IgD-negative memory B cell (primary cell): Measurements from ENCODE around the gene RNASE9. TPM values are rescaled to one million over a fixed set of nuclear protein-coding genes. Genes with fewer than 3 reads are reported as not detected.
"Not testable (repeated sequence)": the region's sequence is repeated elsewhere in the genome, so short reads cannot be mapped to it uniquely, and the experiment has no call there.

Experiments
- H3K27ac Mint-ChIP-seq, 3 donors: one replicate each; pipeline ENCODE4 v1.8.0; 2020 to 2022; ENCODE audit warnings: mild to moderate bottlenecking in 3 of 3, mixed read lengths in 3 of 3, moderate library complexity in 1 of 3
- H3K27me3 Mint-ChIP-seq: one replicate; pipeline ENCODE4 v1.8.0; 2021; ENCODE audit warnings: mixed read lengths
- H3K36me3 Mint-ChIP-seq: one replicate; pipeline ENCODE4 v1.8.0; 2020; ENCODE audit warnings: mild to moderate bottlenecking, mixed read lengths
- H3K4me1 Mint-ChIP-seq, 3 donors: one replicate each; pipeline ENCODE4 v1.8.0; 2020 to 2022; ENCODE audit warnings: mixed read lengths in 3 of 3, mild to moderate bottlenecking in 1 of 3
- H3K4me3 Mint-ChIP-seq, 4 donors: one replicate each; pipeline ENCODE4 v1.8.0; 2020 to 2022; ENCODE audit warnings: mild to moderate bottlenecking in 4 of 4, mixed read lengths in 4 of 4, moderate library complexity in 3 of 4
- H3K9me3 Mint-ChIP-seq, 3 donors: one replicate each; pipeline ENCODE4 v1.8.0; 2020 to 2021; ENCODE audit warnings: mixed read lengths in 3 of 3, mild to moderate bottlenecking in 1 of 3
- polyA plus RNA-seq: library from polyadenylated mRNA; unstranded; fragments of 300-500 nt; fragmentation: Illumina TruSeq; gene quantifications from one replicate; pipeline ENCODE4 v1.2.3, GENCODE V29; 2021

RNASE9 gene
- polyA plus RNA-seq, 1 donor from 2014 or later = not detected

DNA sequence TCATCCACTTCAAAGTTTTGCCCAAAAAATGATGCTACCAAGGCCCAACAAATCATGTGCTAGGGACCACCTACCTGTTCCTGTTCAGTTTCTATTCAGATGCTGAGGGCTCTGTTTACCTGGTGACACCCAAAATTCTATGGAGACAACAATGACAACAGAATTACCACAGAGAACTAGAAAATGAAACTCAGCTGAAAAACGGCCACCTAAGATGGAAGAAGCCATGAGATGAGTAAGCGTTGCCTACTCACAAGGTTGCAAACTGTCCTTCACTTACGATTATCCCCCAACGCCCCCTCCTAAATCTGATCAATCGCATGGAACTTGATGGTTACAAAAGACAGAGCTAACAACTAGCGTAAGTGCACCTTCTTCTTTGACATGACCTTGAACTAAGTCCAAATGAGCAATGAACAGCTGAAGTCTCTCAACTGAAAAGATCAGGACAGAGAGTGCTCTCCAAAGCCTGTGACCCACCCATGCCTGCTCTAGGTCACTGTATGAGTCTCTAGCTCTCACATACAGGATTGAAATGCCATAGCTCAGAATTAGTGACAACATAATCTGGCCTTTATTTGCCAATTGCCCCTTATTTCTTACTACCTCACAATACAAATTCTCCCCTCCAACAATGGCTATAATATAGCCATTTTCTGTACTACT is 26.8 kb upstream of the RNASE9 start, which contains the start of gene RNASE11:
Gene RNASE11, minus strand, starts transcription at position 513 of the 666 bp plus-strand sequence.
- peaks cover 11% of the 10 kb centered on the region for H3K27me3 Mint-ChIP-seq
- H3K4me3 Mint-ChIP-seq = no peak within 1 kb of the TSS
- peaks cover 2 to 9% (median 2%) of the 10 kb centered on the region in 3 donors for H3K9me3 Mint-ChIP-seq
- H3K4me1 Mint-ChIP-seq = peaks cover 0 to 5% (median 0%) of the 10 kb centered on the region in 3 donors
- no peak within 1 kb of the TSS for H3K27ac Mint-ChIP-seq
- peaks cover 5% of the 10 kb centered on the region for H3K36me3 Mint-ChIP-seq

DNA sequence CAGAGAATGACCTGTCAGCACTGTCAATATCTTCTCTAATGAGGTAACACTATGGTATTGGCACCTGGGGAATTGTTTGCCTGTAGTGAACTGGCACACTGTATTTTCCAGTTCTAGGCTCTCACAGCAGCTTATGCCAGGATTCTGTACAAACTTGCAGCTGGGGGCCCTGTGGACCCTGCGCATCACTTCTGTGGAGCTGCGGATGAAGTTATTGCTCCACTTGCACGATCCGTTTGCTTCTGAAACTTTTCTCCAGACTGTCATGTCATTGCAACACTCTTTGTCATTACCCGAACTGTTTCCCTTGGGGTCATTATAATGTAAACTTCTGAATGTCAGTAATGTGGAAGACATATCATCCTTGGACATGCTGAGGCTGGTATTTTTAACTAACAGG is 23.1 kb upstream of the RNASE9 start:
- Mint-ChIP-seq H3K4me3 (no peak overlapping the region), H3K36me3 (peaks cover 2% of the 10 kb centered on the region), H3K4me1 (peaks cover 0 to 5% (median 0%) of the 10 kb centered on the region in 3 donors)

DNA sequence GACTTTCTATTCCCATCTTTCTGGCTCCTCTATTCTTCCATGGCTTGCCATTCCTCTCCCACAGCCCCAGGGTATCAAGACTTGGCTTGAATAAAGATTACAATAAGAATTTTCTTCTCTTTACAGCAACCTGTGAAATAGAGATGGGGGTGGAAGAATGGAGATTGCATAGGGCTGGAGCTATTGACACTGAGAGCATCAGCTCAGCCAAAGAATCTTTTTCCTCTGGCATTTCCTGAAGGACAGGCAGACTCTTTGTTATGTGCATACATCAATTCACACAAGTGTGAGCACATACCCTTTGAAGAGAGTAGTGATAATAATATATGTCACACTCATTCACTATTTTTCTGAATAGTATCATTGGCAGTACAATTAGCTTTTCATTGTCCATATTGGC is 22.3 kb upstream of the RNASE9 start:
- peaks cover 11% of the 10 kb centered on the region for H3K27me3 Mint-ChIP-seq
- H3K4me1 Mint-ChIP-seq = peaks cover 0 to 5% (median 0%) of the 10 kb centered on the region in 3 donors
- no peak overlapping the region for H3K4me3 Mint-ChIP-seq
- no peak overlapping the region for H3K27ac Mint-ChIP-seq
- H3K36me3 Mint-ChIP-seq = peaks cover 4% of the 10 kb centered on the region
- H3K9me3 Mint-ChIP-seq = peaks cover 2 to 9% (median 2%) of the 10 kb centered on the region in 3 donors

More for the DNA sequence above, 23.1 kb upstream of the RNASE9 start:
- H3K27me3 Mint-ChIP-seq = peaks cover 11% of the 10 kb centered on the region
- H3K27ac Mint-ChIP-seq = peak overlapping the region in 1 of 3 donors; percentile 40
- H3K9me3 Mint-ChIP-seq = peaks cover 2 to 9% (median 2%) of the 10 kb centered on the region in 3 donors

DNA sequence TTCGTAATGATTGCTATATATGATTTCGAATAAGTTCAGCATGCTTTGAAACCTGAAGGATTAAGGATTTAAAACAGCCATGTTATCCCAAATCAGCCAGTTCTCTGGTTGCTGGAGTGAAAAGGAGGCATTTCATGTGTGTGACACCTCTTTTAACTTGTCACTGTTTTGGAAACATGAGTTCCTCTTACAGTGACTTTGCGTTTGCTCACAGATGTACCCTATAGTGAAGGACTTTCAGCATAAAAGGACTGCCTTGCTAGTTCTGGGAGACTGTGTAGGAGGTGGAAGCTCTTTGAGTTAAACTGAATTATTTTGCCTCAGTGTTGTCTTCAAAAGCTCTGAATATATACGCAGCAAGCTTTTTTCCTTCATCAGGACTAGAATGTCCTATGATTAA is 19.4 kb upstream of the RNASE9 start:
- no peak overlapping the region for H3K27ac Mint-ChIP-seq
- peaks cover 0 to 2% (median 0%) of the 10 kb centered on the region in 3 donors for H3K4me1 Mint-ChIP-seq
- H3K27me3 Mint-ChIP-seq = peaks cover 6% of the 10 kb centered on the region

DNA sequence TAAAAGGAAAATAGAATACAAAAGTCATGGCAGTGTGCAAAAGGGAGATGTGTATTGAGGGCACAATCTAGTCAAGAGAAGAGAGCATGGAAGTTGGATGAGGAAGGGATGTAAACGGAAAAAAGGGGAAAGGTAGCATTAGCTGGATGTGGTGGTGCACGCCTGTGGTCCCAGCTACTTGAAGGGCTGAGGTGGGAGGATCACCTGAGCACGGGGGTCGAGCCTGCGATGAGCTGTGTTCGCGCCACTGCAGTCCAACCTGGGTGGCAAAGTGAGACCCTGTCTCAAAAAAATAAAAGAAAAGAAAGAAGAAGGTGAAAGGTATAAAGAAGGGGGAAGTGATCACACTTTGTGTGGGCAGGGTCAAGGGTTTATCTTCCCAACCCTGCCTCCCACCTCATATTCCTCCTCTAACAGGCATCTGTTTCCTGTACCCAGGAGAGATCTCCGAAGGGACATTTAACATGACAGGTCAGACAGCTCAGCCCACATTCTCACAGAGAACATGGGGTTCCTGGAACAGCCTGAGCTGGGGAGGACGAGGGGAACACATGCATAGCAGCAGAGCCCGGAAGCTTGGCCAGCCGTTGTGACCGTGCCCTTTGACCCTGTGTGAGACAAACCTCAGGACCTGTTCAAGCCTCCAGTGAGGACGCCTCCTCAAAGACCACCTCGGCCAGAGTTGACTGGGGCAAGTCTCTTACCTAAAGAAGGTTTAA is 18.1 kb upstream of the RNASE9 start:
- H3K4me1 Mint-ChIP-seq = peaks cover 0 to 2% (median 0%) of the 10 kb centered on the region in 3 donors
- H3K36me3 Mint-ChIP-seq = peaks cover 2% of the 10 kb centered on the region
- H3K4me3 Mint-ChIP-seq = no peak overlapping the region
- H3K9me3 Mint-ChIP-seq = no peaks in the 10 kb centered on the region
- H3K27me3 Mint-ChIP-seq = peaks cover 2% of the 10 kb centered on the region
- no peak overlapping the region for H3K27ac Mint-ChIP-seq

More for the DNA sequence above, 19.4 kb upstream of the RNASE9 start:
- H3K4me3 Mint-ChIP-seq = no peak overlapping the region
- peaks cover 2% of the 10 kb centered on the region for H3K36me3 Mint-ChIP-seq
- no peaks in the 10 kb centered on the region for H3K9me3 Mint-ChIP-seq

- Mint-ChIP-seq H3K4me1 (peaks cover 0 to 2% (median 0%) of the 10 kb centered on the region in 3 donors), H3K36me3 (peaks cover 2% of the 10 kb centered on the region), H3K4me3 (no peak overlapping the region), H3K27ac (no peak overlapping the region), H3K27me3 (peaks cover 2% of the 10 kb centered on the region), H3K9me3 (no peaks in the 10 kb centered on the region)
These were observed 17.5 kb upstream of the RNASE9 start for GRCh38 chr14:20578325-20578724.

GRCh38 chr14:20572382-20572990 is 11.6 kb upstream of the RNASE9 start:
- H3K36me3 Mint-ChIP-seq, H3K4me1 Mint-ChIP-seq, H3K27ac Mint-ChIP-seq, H3K27me3 Mint-ChIP-seq, H3K9me3 Mint-ChIP-seq, H3K4me3 Mint-ChIP-seq: not testable (repeated sequence)

- not testable (repeated sequence) for H3K4me1 Mint-ChIP-seq, H3K27ac Mint-ChIP-seq, H3K27me3 Mint-ChIP-seq, H3K4me3 Mint-ChIP-seq, H3K9me3 Mint-ChIP-seq, H3K36me3 Mint-ChIP-seq
These were observed 9.9 kb upstream of the RNASE9 start for GRCh38 chr14:20570720-20571119.

GRCh38 chr14:20569865-20570264 is 9.0 kb upstream of the RNASE9 start:
- not testable (repeated sequence) for H3K27me3 Mint-ChIP-seq, H3K4me3 Mint-ChIP-seq, H3K4me1 Mint-ChIP-seq, H3K27ac Mint-ChIP-seq, H3K36me3 Mint-ChIP-seq, H3K9me3 Mint-ChIP-seq

- peaks cover 0 to 9% (median 3%) of the 10 kb centered on the region in 3 donors for H3K9me3 Mint-ChIP-seq
- peaks cover 3% of the 10 kb centered on the region for H3K36me3 Mint-ChIP-seq
- peak overlapping the region in 1 of 4 donors; percentile 51 for H3K4me3 Mint-ChIP-seq
- H3K4me1 Mint-ChIP-seq = no peaks in the 10 kb centered on the region
- H3K27ac Mint-ChIP-seq = no peak overlapping the region
- peaks cover 5% of the 10 kb centered on the region for H3K27me3 Mint-ChIP-seq
These were observed 8.2 kb upstream of the RNASE9 start for GRCh38 chr14:20569066-20569465.

GRCh38 chr14:20568393-20568792 is 7.5 kb upstream of the RNASE9 start:
- H3K36me3 Mint-ChIP-seq = peaks cover 3% of the 10 kb centered on the region

DNA sequence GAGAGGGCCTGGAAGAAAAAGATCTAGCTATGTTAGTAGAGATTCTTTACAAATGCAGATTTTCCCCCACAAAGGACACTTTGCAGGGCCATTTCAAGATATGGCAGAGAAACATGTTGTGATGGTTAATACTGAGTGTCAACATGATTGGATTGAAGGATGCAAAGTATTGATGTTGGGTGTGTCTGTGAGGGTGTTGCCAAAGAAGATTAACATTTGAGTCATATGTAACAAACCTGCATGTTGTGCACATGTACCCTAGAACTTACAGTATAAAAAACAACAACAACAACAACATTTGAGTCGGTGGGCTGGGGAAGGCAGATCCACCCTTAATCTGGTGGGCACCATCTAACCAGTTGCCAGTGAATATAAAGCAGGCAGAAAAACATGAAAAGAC is 6.4 kb upstream of the RNASE9 start:
- not testable (repeated sequence) for H3K27me3 Mint-ChIP-seq, H3K4me3 Mint-ChIP-seq, H3K9me3 Mint-ChIP-seq, H3K4me1 Mint-ChIP-seq, H3K36me3 Mint-ChIP-seq
- H3K27ac Mint-ChIP-seq = peak overlapping the region in 1 of 3 donors; percentile 36

More at GRCh38 chr14:20568393-20568792, 7.5 kb upstream of the RNASE9 start:
- Mint-ChIP-seq H3K9me3 (peaks cover 0 to 9% (median 3%) of the 10 kb centered on the region in 3 donors), H3K4me3 (peak overlapping the region in 1 of 4 donors; percentile 51), H3K27me3 (peaks cover 5% of the 10 kb centered on the region), H3K27ac (no peak overlapping the region), H3K4me1 (no peaks in the 10 kb centered on the region)

DNA sequence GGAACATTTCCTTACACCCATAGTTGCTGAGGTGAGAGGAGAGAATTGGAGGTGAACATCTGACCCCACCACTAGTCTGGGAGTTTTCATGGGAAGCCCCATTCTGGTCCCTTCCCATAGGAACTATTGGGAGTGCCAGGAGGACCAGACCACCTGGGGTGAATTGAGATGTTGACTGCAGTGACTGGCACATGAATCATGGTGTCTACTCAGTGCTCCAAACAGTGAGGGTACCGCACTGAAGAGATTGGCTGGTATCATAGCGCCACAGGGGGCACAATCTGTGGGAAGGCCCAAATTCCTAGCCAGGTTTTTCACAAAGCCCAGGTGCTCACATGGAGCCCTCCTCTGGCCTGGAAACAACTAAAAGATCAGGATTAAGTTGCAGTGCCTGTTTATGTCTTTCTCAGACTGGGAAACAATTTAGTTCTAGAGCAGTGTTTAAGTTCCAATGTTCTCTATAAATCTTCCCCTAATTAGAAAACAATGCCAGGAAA is 3.7 kb upstream of the RNASE9 start:
- no peak overlapping the region for H3K4me3 Mint-ChIP-seq
- H3K4me1 Mint-ChIP-seq = no peaks in the 10 kb centered on the region
- H3K9me3 Mint-ChIP-seq = peaks cover 0 to 5% (median 3%) of the 10 kb centered on the region in 3 donors
- no peak overlapping the region for H3K27ac Mint-ChIP-seq
- H3K36me3 Mint-ChIP-seq = peaks cover 3% of the 10 kb centered on the region
- peaks cover 1% of the 10 kb centered on the region for H3K27me3 Mint-ChIP-seq

DNA sequence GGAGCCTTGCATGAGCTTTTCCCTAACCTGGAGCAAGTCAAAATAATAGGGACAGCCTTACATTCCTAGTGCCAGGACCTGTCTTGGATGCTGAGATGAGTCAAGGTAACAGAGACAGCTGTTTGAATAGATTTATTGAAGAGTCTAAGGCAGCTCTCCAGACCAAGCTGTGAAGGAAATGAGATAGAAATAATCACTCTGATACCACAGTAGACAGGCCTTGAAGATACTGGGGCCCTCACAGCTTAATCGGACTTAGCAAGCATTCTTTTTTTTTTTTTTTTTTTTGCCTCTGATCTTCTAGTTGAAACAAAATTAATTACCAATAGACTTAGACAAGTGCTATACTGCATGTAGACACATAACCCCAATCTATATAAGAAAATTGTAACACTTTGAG is 3.1 kb upstream of the RNASE9 start:
- Mint-ChIP-seq H3K4me1 (no peaks in the 10 kb centered on the region), H3K27ac (no peak overlapping the region), H3K27me3 (peaks cover 1% of the 10 kb centered on the region), H3K36me3 (peaks cover 3% of the 10 kb centered on the region), H3K9me3 (peaks cover 0 to 4% (median 3%) of the 10 kb centered on the region in 3 donors), H3K4me3 (no peak overlapping the region)

- Mint-ChIP-seq H3K27ac (no peak overlapping the region), H3K27me3 (peaks cover 4% of the 10 kb centered on the region), H3K4me1 (no peaks in the 10 kb centered on the region), H3K9me3 (peaks cover 0 to 2% (median 0%) of the 10 kb centered on the region in 3 donors), H3K4me3 (no peak overlapping the region), H3K36me3 (no peaks in the 10 kb centered on the region)
These were observed 1.4 kb downstream of the RNASE9 start for GRCh38 chr14:20559461-20559904.
